ENCODE measurements around the gene SRCIN1. TPM values are rescaled to one million over a fixed set of nuclear protein-coding genes. Genes with fewer than 3 reads are reported as not detected.

SRCIN1 gene
- total and polyA plus RNA-seq, 4 donors, result 0.05 to 5.3 (median 2.7) TPM

- Histone ChIP-seq H3K27ac (ENCODE audit: low read depth in 1 of 2, low read length in 2 of 2) (peak overlapping the region; percentile 64 to 75), H3K4me1 (ENCODE audit: control insufficient read depth in 4 of 4, insufficient read depth in 4 of 4, low read length in 3 of 4) (peaks cover 3 to 16% (median 13%) of the 10 kb centered on the region in 4 donors), H3K36me3 (ENCODE audit: control insufficient read depth in 4 of 4, insufficient read depth in 3 of 4, low read depth in 1 of 4, low read length in 3 of 4) (no peaks in the 10 kb centered on the region), H3K9me3 (ENCODE audit: control insufficient read depth in 4 of 4, low read length in 3 of 4) (no peaks in the 10 kb centered on the region), H3K27me3 (ENCODE audit: control insufficient read depth in 4 of 4, insufficient read depth in 4 of 4, low read length in 3 of 4) (no peaks in the 10 kb centered on the region), H3K4me3 (ENCODE audit: low read depth in 1 of 3, low read length in 3 of 3) (no peak overlapping the region), H3K9ac (ENCODE audit: low read depth in 1 of 2, low read length in 2 of 2) (no peak overlapping the region)
- TF ChIP-seq ZBTB33 (IDR thresholded peaks at IDR 0.05) (peak; percentile 84), HNF4G (IDR thresholded peaks at IDR 0.05) (peak; percentile 96), CTCF (IDR thresholded peaks at IDR 0.05; ENCODE audit: low read depth, low read length, missing input control) (no peak), RAD21 (IDR thresholded peaks at IDR 0.05) (peak; percentile 37 to 52), FOXA2 (IDR thresholded peaks at IDR 0.05) (peak; percentile 73), REST (IDR thresholded peaks at IDR 0.05) (peak; percentile 74), FOXA1 (IDR thresholded peaks at IDR 0.05) (peak; percentile 77), SP1 (IDR thresholded peaks at IDR 0.05) (peak; percentile 99), MAX (IDR thresholded peaks at IDR 0.05) (peak; percentile 100), RXRA (IDR thresholded peaks at IDR 0.05) (peak; percentile 89 to 93), EGR1 (IDR thresholded peaks at IDR 0.05; ENCODE audit: low read depth in 2 of 2) (peak; percentile 78 to 97), TAF1 (conservative IDR thresholded peaks at IDR 0.05) (peak; percentile 55), NR2F2 (IDR thresholded peaks at IDR 0.05) (peak; percentile 55), JUND (IDR thresholded peaks at IDR 0.05) (peak; percentile 73 to 78), GABPA (IDR thresholded peaks at IDR 0.05 in 1 of 2, conservative IDR thresholded peaks at IDR 0.05 in 1 of 2) (peak in 1 of 2 donors; percentile 65), YY1 (IDR thresholded peaks at IDR 0.05) (peak; percentile 66), HNF4A (conservative IDR thresholded peaks at IDR 0.05) (peak; percentile 97 to 98), ATF3 (IDR thresholded peaks at IDR 0.05) (peak; percentile 41)
- no peak for DNase-seq (ENCODE audit: low spot score)
- WGBS, result 42% methylated on average over 7 of the region's 7 CpGs
Measured at GRCh38 chr17:38613981-38614779, 8.4 kb upstream of the SRCIN1 start.
